Retina (tissue), 1 donor: ENCODE results near the gene MDC1.
"Not testable (repeated sequence)": the region's sequence is repeated elsewhere in the genome, so short reads cannot be mapped to it uniquely, and the experiment has no call there.

Source experiments
- DNase-seq: peaks from one replicate; pipeline ENCODE4 v3.0.0-alpha.2; 2016

The MDC1 gene

GRCh38 chr6:30678964-30679726 lies 37.9 kb downstream of the MDC1 start:
- DNase-seq = peak; percentile 92

GRCh38 chr6:30676660-30677285 lies 40.3 kb downstream of the MDC1 start:
- no peak for DNase-seq

- peak; percentile 96 for DNase-seq
Measured at GRCh38 chr6:30672445-30673253, 44.4 kb downstream of the MDC1 start, which contains the start of gene DHX16. DHX16 (minus strand) TSS chr6:30673006; CDS start chr6:30672841, 165 bp downstream.

- no peak for DNase-seq
Measured at GRCh38 chr6:30670760-30671527, 46.1 kb downstream of the MDC1 start.

GRCh38 chr6:30666300-30666699 lies 50.8 kb downstream of the MDC1 start:
- DNase-seq = not testable (repeated sequence)

- no peak for DNase-seq
Measured at GRCh38 chr6:30664994-30665767, 51.9 kb downstream of the MDC1 start.

GRCh38 chr6:30657922-30658321 lies 59.2 kb downstream of the MDC1 start:
- not testable (repeated sequence) for DNase-seq

GRCh38 chr6:30657454-30657853 lies 59.6 kb downstream of the MDC1 start:
- DNase-seq = no peak

GRCh38 chr6:30656513-30656912 lies 60.6 kb downstream of the MDC1 start:
- DNase-seq = no peak

- DNase-seq = no peak
Measured at GRCh38 chr6:30655743-30656094, 61.4 kb downstream of the MDC1 start.

- DNase-seq = no peak
Measured at GRCh38 chr6:30654798-30655742, 62.0 kb downstream of the MDC1 start.

- DNase-seq = no peak
Measured at GRCh38 chr6:30651143-30651542, 65.9 kb downstream of the MDC1 start.
